Left hindlimb (tissue), 1 donor: Measurements from ENCODE around the gene ATP8B1.

Experiments used
- DNase-seq: peaks from one replicate; pipeline ENCODE4 v3.0.0-alpha.2; 2018

ATP8B1 gene

DNA sequence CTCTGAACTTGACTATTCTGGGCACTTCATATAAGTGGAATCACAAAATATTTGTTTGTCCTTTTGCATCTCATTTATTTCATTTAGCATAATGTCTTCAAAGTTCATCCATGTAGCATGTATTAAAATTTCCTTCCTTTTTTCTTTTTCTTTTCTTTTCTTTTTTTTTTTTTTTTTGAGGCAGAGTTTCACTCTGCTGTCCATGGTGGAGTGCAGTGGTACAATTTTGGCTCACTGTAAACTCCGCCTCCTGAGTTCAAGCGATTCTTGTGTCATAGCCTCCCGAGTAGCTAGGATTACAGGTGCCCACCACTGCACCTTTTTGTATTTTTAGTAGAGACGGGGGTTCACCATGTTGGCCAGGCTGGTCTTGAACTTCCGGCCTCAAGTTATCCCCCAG lies 11.9 kb downstream of the ATP8B1 start:
- no peak for DNase-seq

DNA sequence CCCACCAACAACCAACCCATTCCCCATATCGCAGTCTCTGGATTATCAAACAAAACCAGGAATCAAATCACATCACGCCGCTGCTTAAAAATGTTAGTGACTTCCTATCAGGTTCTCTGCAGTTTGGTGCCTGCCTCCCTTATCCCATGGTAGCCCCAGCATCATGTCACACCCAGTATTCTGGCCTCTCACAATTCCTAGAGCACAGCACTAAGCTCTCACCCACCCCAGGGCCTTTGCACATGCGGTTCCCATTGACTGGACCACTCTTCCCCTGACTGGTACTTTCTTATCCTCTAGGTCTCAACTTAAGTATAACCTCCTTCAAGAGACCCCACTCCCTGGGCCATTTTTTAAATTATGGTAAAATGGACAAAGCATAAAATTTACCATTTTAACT lies 12.8 kb downstream of the ATP8B1 start:
- DNase-seq = no peak

DNA sequence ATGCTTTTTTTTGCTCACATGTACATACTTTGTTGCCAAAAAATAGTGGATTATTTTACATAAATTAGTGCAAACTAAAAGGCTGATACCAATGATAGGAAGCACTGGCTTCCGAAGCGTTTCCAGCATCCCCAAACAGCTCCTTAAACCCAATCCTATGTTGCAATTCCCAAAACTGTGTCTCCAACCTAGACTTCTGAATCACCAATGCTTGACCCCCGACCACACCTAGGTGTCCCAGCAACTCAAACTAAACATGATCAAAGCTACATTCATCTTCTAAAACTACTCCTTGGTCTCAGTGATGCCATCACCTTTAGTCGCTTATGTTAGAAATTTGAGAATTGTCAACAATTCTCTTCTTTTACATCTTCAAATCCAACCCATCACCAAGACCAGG lies 13.4 kb downstream of the ATP8B1 start:
- DNase-seq = no peak

DNA sequence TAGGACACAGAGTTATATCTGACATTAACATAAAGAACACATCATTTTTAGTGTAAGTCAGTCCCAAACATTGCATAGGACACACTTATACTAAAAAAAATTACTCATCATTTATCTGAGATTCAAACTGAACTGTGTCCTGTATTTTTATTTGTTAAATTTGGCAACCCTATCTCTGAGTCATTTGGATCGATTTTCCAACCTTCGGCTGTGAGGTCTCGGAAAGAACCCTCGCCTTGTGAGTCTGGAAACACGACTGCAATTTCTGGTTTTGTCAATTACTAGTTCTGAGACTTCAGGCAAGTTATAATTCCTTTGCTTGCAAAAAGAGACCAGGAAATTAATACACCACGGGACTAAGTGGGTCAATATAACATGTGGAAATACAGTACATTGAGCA lies 14.0 kb downstream of the ATP8B1 start:
- DNase-seq = no peak

DNA sequence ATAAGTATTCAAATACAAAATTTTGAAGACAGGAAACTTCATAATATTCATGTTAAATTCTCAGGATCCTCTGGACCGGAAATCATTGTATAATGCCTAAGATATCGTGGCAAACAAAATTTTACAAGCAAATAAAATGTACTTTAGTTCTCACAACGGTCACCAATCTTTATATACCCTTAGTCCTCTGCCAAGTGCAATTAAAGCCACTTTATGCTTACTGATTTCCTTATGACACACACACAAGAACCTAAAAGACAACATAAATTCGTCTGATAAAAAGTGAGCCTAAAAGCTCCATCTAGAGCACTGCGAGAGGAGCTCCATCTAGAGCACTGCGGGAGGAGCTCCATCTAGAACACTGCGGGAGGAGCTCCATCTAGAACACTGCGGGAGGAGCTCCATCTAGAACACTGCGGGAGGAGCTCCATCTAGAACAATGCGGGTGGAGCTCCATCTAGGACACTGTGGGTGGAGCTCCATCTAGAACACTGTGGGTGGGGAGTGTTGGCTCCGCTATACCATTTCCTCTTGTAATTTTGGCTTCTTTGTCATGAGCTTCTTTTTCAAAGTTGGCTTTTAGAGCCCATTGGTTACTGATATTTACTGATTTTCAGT lies 15.9 kb downstream of the ATP8B1 start:
- DNase-seq = no peak

DNA sequence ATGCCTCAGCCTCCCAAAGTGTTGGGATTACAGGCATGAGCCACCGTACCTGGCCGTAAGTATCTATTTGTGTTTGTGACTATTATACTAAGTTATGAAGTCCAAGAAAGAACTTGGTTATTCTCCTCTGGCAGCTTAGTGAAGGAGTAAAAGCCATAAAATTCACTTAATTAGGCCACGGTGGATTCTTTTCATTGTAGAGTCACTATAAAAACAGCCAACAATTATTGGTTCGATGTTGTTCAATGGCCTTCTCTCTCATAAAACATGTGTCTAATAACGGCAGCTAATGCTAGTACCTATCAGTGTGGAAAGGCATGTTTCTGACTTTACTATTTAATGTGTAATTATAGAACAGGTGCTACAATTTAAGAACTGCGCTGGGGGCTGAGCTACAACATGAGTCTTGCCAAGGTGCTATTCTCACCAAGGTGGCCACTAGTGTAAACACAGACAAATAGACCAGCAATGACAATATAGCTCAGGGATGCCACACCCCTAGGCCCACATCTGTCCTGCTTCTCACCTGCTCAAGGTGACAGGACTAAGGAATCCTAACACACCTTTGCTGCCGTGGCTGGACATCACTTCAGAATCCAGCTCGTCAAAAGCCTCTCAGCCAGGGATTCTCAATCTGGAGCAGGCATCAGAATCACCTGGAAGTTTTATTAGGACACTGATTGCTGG lies 17.2 kb downstream of the ATP8B1 start:
- no peak for DNase-seq

DNA sequence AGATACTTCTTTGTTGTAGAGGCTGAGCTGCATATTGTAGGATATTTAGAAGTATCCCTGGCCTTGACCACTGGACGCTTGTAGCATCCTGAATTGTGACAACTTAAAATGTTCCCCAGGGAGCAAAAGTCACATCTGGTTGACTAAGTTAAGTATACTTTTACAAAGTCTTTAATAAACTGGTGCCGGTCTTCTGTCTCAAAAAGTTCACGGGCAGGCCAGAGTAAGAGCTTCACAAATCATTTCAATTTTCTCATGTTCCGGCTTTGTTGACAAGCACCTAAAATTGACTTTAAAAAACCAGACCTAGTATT lies 18.4 kb downstream of the ATP8B1 start:
- DNase-seq = no peak

DNA sequence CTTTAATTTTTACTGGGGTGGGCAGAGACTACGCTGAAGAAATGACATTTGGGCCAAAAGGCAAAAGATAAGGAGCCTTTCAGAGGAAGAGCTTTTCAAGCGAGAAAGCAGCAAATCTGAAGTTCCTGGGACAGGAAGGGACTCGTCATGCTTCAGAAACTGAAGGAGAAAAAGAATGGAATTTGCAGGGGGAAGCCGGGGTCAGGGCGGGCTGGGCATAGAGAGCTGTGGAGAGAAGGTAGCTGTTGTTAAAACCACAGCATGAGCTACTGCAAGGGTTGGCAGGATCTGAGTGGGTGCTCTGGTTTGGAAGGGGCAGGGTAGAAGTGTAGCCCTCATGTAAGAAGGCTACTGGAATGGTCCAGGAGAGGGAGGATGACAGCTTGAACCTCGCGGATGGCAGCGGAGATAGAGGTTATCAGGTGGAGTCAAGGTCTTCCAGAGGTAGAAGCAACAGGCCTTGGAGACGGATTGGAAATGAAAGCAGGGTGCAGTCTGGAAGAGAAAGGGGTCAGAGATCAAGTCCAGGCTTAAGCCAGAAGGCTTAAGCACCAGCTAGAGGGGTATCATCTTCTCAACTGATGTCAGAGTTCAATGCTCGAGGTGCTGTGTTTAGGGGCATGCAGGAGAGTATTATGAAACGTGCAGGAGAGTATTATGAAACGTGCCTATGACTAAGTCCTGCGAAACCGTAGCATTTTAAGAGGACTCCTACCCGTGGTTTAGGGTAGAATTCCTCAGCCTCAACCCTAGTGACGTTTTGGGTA lies 18.9 kb downstream of the ATP8B1 start:
- DNase-seq = no peak

DNA sequence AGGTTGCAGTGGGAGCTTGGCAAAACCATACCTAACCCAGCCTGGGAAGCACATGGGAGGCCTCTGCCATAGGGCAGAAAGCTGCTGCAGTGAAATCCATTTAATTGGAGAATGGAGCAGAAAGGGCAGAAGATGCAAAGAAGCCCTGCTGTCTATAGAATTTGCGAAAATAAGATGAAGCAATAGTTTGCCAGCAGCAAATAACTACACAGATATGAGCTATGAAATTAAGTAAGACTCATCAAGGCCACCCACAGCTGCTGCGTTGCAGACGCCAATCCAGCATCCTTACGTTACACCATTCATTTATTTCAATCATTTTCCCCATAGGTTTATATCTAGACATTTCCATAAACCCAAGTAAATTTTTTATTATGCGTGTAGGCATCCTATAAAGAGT lies 21.1 kb downstream of the ATP8B1 start:
- no peak for DNase-seq

DNA sequence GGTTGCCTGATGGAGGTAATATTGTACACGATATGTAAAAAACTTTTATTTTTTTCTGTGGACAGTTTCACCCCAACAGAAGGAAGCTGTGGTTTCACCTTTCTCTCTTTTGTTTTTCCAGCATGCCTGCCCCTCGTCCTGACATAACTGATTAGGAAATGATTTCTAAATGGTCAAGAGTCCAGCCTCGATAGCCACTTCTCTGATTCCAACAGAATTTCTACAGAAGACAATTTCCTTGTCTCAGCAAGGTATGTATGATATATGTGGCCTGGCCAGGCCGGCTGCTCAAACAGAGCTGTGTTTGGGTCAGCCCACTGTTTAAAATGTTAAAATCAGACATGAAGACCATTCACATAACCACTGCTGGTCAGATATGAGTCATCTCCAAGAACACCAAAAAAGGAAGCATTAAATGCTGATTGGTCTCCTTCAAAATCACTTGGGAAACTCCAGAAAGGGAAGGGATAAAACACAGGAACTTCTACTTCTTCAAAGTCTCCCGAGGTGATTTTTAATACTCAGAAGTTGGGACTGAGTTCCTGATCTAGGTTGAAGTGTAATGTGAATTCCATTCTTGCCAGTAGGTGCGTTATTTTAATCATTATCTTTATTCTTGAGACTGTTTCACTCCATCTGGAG lies 22.3 kb downstream of the ATP8B1 start:
- no peak for DNase-seq

DNA sequence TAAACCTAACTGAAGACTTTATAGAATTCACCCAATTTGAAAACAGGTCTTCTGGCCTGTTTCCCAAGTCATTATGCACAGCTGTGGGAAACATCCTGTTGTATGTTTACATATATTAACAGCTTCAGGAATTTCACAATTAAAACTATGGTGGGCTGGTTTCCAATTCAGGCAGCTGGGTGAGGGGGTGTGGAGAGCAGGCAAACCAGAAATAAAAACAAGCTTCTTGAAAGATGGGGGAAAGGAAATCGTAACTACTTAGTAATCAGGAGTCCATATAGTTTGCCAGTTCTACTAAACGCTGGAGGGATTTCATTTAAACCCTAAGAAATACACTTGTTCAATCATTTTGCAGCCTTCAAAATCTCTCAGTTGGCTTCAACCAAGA lies 22.8 kb downstream of the ATP8B1 start:
- DNase-seq = no peak

DNA sequence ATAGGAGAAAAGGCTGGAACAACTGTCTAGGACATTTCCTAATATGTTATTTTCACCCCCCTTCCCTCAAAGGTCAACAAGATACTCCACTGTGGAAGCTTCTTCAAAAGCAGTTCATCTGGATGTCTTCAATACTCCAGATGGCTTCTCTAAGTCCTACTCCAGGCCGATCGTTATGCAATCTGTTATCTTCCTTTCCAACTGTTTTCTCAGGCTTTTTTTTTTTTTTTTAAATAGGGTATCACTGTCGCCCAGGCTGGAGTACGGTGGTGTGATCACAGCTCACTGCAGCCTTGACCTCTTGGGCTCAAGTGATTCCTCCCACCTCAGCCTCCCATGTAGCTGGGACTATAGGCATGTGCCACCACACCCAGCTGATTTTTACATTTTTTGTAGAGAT lies 26.3 kb downstream of the ATP8B1 start:
- DNase-seq = no peak

DNA sequence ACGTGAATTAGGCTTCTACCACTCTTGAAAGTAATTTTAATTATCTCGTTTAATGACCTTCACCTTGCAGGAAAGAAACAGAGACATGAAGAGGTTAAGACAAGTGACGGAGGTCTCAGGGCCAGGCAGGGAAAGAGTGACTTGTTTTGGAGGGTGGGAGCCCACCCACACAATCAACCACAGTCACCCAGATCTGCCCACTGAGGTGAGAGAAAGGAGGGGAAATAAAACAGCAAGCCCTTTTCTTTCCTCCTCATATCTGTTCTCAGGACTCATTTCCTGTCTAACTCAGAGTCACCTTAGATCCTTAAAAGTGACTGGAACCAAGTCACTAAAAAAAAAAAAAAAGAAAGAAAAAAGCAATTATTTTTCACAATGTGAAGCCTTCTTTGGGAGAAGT lies 26.8 kb downstream of the ATP8B1 start:
- no peak for DNase-seq

DNA sequence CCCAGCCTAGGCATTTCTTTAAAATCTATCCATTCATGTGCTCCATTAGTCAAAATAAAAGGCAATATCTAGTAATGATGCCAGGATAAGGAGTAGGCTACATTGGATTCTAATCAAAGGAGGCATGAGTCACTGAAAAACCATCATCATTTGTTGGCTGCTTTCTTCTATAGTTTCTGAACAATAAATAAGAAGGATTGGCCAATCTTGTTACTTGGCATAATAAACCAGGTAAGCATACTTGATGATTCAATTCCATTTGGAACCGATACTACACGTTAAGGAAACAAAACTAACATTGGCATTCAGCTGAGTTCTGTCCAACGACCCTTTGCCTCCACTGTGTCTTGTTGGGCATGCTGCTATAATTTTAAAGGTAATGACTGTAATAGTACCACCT lies 27.2 kb downstream of the ATP8B1 start:
- no peak for DNase-seq

DNA sequence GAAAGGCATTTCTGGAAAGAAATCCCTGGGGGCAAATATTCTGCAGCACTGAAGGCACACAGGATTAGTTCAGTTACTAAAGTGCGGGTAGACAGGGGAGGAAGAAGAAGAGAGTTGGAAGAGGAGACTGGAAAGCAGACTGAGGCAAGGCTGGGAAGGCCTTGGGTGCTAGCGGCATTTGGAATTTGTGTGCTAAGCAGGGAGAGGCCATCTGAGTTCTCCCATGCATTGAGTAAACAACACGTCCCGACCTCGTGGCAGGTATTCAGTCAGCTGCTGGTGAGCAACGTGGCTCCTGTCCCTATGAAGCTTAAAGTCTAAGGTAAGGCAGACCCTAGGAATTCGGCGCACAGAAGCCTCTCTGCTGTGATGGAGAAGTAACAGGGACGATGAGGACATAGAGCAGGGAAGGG lies 30.7 kb downstream of the ATP8B1 start:
- no peak for DNase-seq

DNA sequence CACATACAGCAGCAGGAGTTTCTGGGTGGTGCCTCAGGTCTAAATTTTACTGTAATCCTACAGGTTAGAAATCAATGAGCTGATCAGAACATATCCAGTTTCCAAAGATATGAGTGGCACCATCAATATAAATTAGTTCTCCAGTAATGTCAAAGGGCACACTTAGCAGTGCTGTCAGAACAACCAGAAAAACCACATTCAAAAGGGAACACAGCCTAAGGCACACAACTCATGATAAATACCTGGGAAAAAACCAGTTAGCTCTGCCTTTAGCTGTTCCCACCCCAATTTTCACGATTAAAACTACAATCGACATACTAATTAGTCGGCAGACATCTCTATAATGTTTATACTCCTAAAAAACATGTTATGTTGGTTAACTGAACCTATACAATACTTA lies 31.5 kb downstream of the ATP8B1 start:
- no peak for DNase-seq

DNA sequence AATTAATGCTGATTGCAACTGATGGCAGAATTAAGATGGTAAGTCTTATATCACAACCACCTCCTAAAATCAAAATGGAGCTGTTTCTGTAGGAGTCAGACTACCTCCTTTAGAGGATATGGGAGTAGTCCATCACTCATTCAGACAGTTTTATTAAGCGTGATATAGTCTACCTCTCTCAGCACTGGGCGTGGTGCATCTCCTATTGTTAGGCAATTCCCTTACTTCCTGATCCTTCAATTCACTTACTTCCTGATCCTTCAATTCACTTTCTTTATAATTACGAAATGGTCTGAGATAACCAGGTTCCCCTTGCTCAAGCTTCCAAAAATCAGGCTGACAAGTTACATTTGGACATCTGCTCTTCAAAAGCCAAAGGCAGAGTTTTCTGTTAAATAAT lies 31.9 kb downstream of the ATP8B1 start:
- no peak for DNase-seq

DNA sequence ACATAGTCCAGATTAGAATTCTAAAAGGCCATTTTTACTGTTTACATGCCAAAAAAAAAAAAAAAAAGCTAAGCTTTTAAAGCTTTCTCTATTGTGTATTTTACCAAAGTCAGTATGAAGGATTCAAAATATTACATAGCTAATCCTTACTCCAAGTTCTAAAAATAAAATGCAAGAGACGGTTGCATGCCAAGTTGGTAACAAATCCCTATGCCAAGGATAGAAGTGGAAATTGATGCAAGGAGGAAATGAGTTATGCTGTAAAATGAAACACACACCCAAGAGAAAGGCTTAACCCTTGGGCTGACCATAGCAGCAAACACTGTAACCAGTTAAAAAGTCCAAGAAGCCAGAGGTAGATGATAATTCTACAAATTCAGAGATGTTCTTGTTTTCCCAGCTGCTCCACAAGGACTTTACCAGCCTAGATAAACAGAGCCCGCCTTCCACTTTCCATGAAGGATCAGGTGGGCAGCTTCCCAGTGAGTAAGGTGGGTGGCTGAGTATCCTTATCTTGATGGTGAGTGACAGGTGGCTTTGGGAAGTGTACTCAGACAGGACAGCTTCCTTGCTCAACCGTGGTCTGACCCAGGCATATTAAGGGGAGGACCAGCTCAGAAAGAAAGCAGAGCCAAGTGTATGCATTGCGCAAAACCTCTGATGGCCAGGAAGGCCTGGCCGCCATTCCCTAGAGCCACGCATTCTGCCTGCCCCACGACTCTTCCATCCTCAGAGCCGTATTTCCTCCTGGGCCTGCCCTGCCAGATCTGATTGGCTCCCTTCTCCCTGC lies 34.4 kb downstream of the ATP8B1 start:
- no peak for DNase-seq

DNA sequence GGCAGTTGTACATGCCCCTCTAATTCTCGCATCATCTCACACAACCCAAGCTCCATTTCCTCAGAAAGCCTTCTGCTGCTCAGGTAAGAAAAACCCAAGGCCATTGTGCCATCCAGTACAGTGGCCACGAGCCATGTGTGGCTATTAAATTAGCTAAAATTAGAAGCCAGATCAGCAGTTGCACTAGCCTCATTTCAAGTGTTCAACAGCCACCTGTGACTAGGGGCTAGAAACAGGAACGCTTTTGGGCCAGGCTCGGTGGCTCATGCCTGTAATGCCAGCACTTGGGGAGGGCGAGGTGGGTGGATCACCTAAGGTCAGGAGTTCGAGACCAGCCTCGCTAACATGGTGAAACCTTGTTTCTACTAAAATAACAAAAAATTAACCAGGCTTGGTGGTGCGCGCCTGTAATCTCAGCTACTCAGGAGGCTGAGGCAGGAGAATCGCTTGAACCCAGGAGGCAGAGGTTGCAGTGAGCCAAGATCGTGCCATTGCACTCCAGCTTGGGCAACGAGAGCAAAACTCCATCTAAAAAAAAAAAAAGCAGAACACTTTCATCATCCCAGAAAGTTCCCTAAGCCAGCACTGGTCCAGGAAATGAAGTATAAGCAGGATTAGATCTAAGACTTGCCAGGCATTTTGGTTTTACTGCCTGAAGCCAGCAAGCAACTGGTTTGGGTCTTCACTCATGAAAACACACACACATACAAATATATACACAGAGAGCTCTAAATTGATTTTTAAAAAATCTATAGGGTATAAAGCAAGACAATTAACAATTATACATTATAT lies 35.7 kb downstream of the ATP8B1 start:
- no peak for DNase-seq

DNA sequence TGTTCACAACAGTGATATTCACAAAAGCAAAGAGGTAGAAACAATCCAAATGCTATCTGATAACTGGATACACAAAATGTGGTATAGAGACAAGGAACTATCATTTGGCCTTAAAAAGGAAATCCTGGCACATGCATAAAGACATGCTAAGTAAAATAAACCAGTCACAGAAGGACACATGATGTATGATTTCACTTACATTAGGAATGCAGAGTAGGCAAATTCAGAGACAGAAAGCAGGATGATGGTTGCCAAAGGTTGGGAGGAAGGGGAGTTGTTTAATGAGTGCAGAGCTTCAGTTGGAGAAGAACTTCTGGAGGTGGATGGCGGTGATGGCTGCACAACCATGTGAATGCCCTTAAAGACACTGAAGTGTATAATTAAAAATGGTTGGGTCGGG lies 38.1 kb downstream of the ATP8B1 start:
- no peak for DNase-seq

DNA sequence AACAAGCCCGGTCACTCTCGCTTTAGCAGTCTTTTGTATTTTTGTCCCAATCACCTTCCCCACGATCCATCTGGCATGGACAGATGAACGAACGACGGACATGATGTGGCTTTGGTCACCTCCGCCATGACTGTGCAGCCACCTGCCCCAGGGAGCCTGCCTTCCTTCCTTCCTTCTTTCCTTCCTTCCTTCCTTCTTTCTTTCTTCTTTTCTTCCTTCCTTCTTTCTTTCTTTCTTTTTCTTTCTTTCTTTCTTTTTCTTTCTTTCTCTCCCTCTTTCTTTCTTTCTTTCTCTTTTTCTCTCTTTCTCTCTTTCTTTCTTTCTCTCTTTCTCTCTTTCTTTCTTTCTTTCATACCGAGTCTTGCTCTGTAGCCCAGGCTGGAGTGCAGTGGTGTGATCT lies 39.0 kb downstream of the ATP8B1 start:
- no peak for DNase-seq

DNA sequence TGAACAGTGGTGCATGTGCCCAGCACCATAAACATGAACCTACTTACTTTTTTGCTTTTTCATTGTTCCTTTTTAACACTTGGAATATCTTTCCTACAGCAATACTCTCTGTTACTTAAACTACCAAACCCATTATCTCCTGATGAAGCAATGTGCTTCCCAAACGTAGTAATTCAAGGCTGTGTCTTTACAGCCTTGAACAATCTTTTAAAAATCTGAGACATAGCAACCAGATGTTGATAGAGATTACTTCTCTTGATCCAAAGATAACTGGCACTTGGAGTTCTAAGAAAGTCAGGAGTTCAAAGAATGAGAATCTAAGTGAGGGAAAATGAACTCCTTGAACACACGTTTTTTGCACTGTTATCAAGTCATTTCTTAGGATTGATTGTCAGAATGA lies 40.4 kb downstream of the ATP8B1 start:
- no peak for DNase-seq
